Right lobe of liver (tissue), 6 donors: ENCODE results near the gene CDR2L. TPM values are rescaled to one million over a fixed set of nuclear protein-coding genes. Genes with fewer than 3 reads are reported as not detected.

Experiments used
- ATAC-seq, 4 donors: fragments of 200-7000 bp; cut with Tn5 transposase; one replicate each; pipeline ENCODE4 v1.9.1; 2020; ENCODE audit warnings: mild to moderate bottlenecking in 4 of 4, moderate library complexity in 4 of 4
- DNase-seq, 3 donors: peaks; one replicate each; pipeline ENCODE4 v3.0.0-alpha.2; 2020
- H3K27ac ChIP-seq, 3 donors: fragments of 200-600 bp; one replicate each; pipeline ENCODE4 v1.8.0; 2022
- H3K27me3 ChIP-seq, 2 donors: fragments of 200-600 bp; one replicate each; pipeline ENCODE4 v1.8.0; 2022
- H3K36me3 ChIP-seq, 4 donors: fragments of 200-600 bp; sonication (generic) in 1 of 4; one replicate each; pipeline versions ENCODE4 v1.5.1 to v1.8.0; 2017 to 2022; ENCODE audit warnings: control low read depth in 1 of 4
- H3K4me1 ChIP-seq, 4 donors: fragments of 200-600 bp; sonication (generic) in 1 of 4; one replicate each; pipeline versions ENCODE4 v1.5.1 to v1.8.0; 2017 to 2022; ENCODE audit warnings: control low read depth in 1 of 4
- H3K4me3 ChIP-seq, 3 donors: fragments of 200-600 bp; one replicate each; pipeline ENCODE4 v1.8.0; 2022
- H3K9me3 ChIP-seq, 4 donors: fragments of 200-600 bp; sonication (generic) in 1 of 4; one replicate each; pipeline versions ENCODE4 v1.5.1 to v1.8.0; 2017 to 2022; ENCODE audit warnings: control low read depth in 1 of 4
- POLR2A ChIP-seq: fragments of 450-650 bp; IDR thresholded peaks from one replicate; pipeline ENCODE4 v1.6.1; 2017; ENCODE audit warnings: antibody characterized with exemption, mild to moderate bottlenecking
- WGBS: methylation state at CpG from one replicate; pipeline ENCODE4 v1.1.6; 2018; ENCODE audit warnings: low coverage, low lambda C conversion rate; ENCODE audit not compliant: insufficient coverage; ENCODE audit errors: missing lambda C conversion rate; 5-methylcytosine and 5-hydroxymethylcytosine counted together
- intact Hi-C, 2 donors: fragments of 100-400 bp; cut with DNase I; formaldehyde crosslinking; loops; one replicate each; pipeline versions ENCODE4 v1.11.2 to v1.14.1; 2022
- total RNA-seq, 6 experiments: library from RNA; depleted of rRNA in 2 of 6; stranded (reverse); fragments of >200 nt in 2 of 6; fragmentation: NEBNext Ultra II Directional in 3 of 6; extraction: Animal tissue kit (Norgen Biotek cat#: 25700) in 3 of 6; gene quantifications; one replicate each; pipeline versions ENCODE4 v1.1.0 to v1.2.4, GENCODE V29; 2016 to 2023
- TF ChIP-seq, protein P1 (sequence below), 4 donors: fragments of 200-600 bp in 3 of 4; fragments of 450-650 bp in 1 of 4; IDR thresholded peaks; one replicate each; pipeline versions ENCODE4 v1.5.1 to v1.8.0; 2016 to 2022; ENCODE audit warnings: antibody characterized with exemption in 4 of 4, mild to moderate bottlenecking in 2 of 4
- donor health status: DM: no; HTN: yes; CAD: no.
- donor health status: DM: no; HTN: no; CAD: no.
- donor health status: DM: no; HTN: no; CAD: no.
- donor health status: DM: no; HTN: yes; CAD: no.
- donor health status: DM: no; HTN: yes; CAD: no.

The CDR2L gene
- total RNA-seq, 6 experiments from 2014 or later = 0.64 to 2.3 (median 1.4) TPM

GRCh38 chr17:74949455-74950115 is 37.8 kb upstream of the CDR2L start:
- DNase-seq (no peak), ATAC-seq (peak in 1 of 4 donors; percentile 34)
- Histone ChIP-seq H3K27me3 (no peaks in the 10 kb centered on the region), H3K4me3 (no peak overlapping the region), H3K27ac (no peak overlapping the region), H3K9me3 (no peaks in the 10 kb centered on the region), H3K4me1 (no peaks in the 10 kb centered on the region), H3K36me3 (no peaks in the 10 kb centered on the region)
- no peak for TF ChIP-seq POLR2A
- TF ChIP-seq, protein P1, sequence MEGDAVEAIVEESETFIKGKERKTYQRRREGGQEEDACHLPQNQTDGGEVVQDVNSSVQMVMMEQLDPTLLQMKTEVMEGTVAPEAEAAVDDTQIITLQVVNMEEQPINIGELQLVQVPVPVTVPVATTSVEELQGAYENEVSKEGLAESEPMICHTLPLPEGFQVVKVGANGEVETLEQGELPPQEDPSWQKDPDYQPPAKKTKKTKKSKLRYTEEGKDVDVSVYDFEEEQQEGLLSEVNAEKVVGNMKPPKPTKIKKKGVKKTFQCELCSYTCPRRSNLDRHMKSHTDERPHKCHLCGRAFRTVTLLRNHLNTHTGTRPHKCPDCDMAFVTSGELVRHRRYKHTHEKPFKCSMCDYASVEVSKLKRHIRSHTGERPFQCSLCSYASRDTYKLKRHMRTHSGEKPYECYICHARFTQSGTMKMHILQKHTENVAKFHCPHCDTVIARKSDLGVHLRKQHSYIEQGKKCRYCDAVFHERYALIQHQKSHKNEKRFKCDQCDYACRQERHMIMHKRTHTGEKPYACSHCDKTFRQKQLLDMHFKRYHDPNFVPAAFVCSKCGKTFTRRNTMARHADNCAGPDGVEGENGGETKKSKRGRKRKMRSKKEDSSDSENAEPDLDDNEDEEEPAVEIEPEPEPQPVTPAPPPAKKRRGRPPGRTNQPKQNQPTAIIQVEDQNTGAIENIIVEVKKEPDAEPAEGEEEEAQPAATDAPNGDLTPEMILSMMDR (IDR thresholded peaks at IDR 0.05) = no peak
- 31% methylated on average over 5 of the region's 12 CpGs for WGBS
- intact Hi-C loops = no loop called here

GRCh38 chr17:74950207-74950606 is 37.2 kb upstream of the CDR2L start:
- H3K9me3 ChIP-seq = no peaks in the 10 kb centered on the region
- no peak overlapping the region for H3K4me3 ChIP-seq
- no peak overlapping the region for H3K27ac ChIP-seq
- no peak for ATAC-seq
- no peak for DNase-seq
- H3K4me1 ChIP-seq = no peaks in the 10 kb centered on the region
- no CpG with 5 or more reads among the region's 8 CpGs for WGBS
- no peaks in the 10 kb centered on the region for H3K27me3 ChIP-seq
- H3K36me3 ChIP-seq = no peaks in the 10 kb centered on the region
- intact Hi-C loops = no loop called here
- no peak for TF ChIP-seq POLR2A
- TF ChIP-seq, protein P1 (IDR thresholded peaks at IDR 0.05) = no peak

- no peak overlapping the region for H3K4me3 ChIP-seq
- WGBS = no CpG with 5 or more reads among the region's 3 CpGs
- no peak for DNase-seq
- ATAC-seq = no peak
- no peaks in the 10 kb centered on the region for H3K36me3 ChIP-seq
- H3K27me3 ChIP-seq = no peaks in the 10 kb centered on the region
- no peaks in the 10 kb centered on the region for H3K4me1 ChIP-seq
- no peaks in the 10 kb centered on the region for H3K9me3 ChIP-seq
- no peak overlapping the region for H3K27ac ChIP-seq
- intact Hi-C loops = no loop called here
- TF ChIP-seq POLR2A = no peak
- TF ChIP-seq, protein P1 (IDR thresholded peaks at IDR 0.05) = no peak
Observed at GRCh38 chr17:74951065-74951464, 36.4 kb upstream of the CDR2L start.

- DNase-seq = no peak
- Histone ChIP-seq H3K36me3 (no peaks in the 10 kb centered on the region), H3K27ac (no peak overlapping the region), H3K4me3 (no peak overlapping the region), H3K4me1 (no peaks in the 10 kb centered on the region), H3K27me3 (no peaks in the 10 kb centered on the region), H3K9me3 (no peaks in the 10 kb centered on the region)
- WGBS = 51% methylated on average over 7 of the region's 32 CpGs
- no peak for ATAC-seq
- TF ChIP-seq POLR2A = no peak
- TF ChIP-seq, protein P1 (IDR thresholded peaks at IDR 0.05) = no peak
- intact Hi-C loops = no loop called here
Observed at GRCh38 chr17:74951680-74952421, 35.6 kb upstream of the CDR2L start.
